Cortex of kidney (tissue), 1 donor: ENCODE data around the gene POU2F3.

Source experiments
- DNase-seq: peaks from one replicate; lab custom pipeline; 2025; lab: John Stamatoyannopoulos, UW

Gene POU2F3

GRCh38 chr11:120210626-120211521 is 29.1 kb upstream of the POU2F3 start, which contains the start of gene OAF:
Gene OAF, plus strand, starts transcription at chr11:120211032. Its CDS starts 248 bp downstream, at chr11:120211280.
- DNase-seq: peak; percentile 19

DNA sequence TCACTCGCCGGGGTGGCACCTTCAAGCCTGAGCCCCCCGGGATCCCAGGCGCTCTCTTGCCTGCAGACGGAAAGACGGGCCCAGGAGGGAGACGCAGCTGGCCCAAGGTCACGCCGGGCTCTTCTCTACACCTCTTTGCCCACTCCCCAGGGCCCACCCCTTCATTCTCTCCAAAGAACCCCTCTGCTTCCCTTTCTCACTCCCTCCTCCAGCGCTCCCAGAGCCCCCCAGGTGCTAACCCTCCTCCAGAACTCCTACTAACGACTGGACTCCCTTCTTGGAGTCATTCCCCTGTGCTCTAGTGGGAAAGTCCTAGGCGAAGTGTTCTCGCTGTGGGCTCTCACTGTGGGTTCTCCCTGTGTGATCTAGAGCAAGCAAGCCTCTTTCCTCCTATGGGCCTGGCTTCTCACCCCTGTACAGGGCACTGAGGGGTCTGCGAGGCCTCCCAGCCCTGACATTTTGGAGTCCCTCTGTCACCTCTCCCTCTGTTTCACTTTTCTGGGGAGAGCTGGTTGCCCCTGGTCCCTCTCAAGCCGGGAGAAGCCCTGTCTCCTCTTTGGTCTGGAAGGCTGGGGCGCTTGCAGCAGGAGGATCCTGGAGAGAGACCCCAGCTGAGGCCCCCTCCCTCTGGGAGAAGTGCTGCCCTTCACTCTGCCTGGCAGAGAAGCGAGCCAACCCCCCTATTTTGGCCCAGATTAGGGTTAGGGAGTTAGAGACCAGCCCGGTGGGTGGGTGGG is 28.2 kb upstream of the POU2F3 start:
- DNase-seq: no peak

GRCh38 chr11:120212259-120212878 is 27.6 kb upstream of the POU2F3 start:
- DNase-seq: no peak

GRCh38 chr11:120212926-120213325 is 27.0 kb upstream of the POU2F3 start:
- no peak for DNase-seq

- DNase-seq: no peak
Measured at GRCh38 chr11:120214581-120214980, 25.4 kb upstream of the POU2F3 start.

DNA sequence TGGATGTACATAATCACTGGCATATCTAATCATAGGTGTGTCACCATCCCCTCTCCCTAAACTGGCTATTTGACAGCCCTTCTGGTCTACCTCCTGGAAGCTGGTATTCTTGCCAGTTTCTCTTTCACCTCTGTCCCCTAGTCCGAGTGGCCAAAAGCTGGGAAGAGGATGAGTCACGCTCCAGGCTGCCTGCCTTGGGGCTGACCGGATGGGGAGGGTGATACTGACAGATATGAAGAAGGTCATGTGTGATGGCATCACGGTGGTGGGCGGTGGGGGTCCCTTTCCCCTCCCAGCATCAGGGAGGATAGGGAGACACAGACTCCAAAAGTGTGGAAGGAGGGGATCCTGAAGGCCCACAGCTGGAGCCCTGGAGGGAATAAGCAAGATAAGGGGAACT is 24.3 kb upstream of the POU2F3 start:
- DNase-seq: no peak

DNA sequence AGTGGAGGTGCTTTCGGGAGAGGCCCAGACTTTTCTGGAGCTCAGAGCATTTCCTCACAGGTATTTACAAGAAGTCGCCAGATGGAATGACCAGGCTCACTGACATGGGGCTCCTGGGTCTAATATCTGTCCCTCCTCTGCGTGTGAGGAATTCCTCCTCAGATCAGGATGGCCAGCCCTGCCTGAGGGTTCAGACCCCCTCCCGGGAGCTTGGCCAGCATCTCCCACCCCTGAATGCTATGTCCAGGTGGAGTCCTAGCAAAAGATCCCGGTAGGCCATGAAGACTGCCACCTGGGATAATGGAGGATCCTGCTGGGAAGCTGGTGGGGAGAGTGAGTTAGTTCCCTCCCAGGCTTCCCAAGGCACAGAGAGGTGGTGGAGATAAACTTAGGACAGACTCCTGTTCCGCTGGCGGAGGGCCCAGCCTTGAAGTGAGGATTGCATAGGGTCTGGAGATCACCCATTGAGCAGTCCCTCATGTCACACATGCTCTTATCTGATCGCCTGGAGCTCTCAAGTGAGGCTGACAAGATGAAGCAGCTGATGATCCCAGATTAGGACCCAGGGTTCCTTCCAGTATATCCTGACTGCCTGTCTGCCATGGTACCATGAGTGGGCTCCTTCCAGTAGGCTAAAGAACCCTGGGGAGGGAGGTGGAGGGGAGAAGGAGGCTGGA is 23.4 kb upstream of the POU2F3 start:
- no peak for DNase-seq

- DNase-seq: no peak
Measured at GRCh38 chr11:120217526-120217925, 22.4 kb upstream of the POU2F3 start.

- no peak for DNase-seq
Measured at GRCh38 chr11:120217941-120218694, 21.8 kb upstream of the POU2F3 start.

DNA sequence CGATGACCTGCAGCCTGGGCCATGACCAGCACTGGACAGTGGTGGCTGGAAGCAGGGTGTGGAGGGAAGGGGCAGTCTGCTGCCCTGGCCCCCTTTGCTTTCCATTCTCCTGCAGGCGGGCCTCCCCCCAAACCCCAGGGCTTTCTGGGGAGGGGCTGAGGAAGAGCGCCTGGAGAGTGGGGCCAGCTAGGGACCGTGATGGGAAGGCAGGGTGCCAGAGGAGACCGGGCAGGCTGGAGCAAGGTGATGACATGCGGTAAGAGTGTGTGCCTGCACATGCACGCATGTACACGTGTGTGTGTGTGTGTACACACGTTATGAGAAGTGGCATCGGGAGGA is 21.3 kb upstream of the POU2F3 start:
- no peak for DNase-seq

DNA sequence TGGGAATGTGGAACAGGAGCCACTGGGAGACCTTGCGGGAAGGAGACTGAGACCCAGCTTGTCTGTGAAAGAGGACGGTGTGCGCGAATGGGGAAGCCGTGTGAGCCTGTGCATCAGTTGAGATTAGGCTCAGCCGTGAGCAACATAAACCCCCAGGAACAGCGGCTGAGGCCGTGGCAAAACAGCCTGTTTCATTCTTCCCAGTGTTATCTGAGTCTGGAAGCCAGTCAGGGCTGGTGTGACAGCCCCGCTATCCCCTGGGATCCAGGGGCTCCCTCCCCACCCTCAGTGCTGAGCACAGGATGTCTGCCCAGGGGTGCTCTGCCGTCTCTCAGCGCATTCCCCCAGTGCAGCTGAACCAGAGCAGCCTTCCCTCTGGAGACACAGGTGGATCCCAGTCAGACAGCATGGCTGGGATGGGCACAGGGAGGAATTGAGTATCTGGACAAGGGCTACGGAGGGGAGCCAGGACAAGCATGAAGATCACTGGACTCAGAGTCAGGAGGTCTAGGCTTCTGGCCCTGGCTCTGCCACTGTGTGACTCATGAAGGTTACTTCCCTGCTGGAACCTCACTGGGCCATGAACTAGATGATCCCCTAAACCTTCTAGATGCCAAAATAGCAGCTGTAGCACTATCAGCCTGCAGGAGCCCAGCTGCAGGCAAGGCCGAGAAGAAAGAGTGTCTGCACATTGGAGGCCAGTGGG is 20.6 kb upstream of the POU2F3 start:
- no peak for DNase-seq

- DNase-seq: no peak
Measured at GRCh38 chr11:120219938-120220746, 19.8 kb upstream of the POU2F3 start.

DNA sequence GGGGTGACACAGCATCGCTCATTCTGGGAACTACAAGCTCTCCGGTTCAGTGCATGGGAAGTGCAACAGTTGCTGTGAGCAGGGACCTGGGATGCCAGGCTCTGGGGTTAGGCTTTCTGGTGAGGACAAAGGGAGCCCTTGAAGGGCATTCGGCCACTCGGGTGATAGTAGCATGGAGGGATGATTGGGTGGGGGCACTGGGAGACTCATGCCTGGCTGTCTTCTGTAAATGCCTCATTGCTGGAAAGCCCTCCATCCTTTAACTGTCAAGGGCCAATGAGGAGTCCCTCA is 19.2 kb upstream of the POU2F3 start:
- no peak for DNase-seq

DNA sequence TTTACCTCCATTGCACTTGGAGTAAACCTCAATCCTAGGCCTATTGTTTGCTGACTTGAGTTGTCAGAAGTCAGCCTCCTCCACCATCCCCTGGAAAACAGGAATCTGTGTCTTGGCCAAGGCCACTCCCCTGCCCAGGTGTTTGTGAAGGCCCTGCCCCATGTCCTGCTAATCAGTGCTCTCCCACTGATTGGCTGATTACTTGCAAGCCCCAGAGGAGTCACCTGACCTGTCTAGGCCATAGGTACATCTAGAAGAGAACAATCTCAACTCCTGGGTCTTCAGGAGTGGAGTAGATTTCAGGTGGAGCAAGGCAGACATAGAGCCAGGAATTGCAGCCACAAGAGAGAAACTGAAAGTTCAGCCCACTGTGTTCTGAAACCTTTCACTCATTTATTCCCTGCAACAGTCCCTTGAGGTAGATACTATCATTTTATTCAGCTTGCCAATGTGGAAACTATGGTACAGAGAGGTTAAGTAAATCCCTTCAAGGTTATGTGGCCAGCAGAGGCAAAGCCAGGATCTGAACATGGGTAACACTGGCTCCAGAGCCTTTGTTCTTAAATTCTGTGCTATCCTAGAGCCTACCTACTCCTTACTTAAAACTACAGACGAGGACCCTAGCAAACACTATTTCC is 18.7 kb upstream of the POU2F3 start:
- DNase-seq: no peak

DNA sequence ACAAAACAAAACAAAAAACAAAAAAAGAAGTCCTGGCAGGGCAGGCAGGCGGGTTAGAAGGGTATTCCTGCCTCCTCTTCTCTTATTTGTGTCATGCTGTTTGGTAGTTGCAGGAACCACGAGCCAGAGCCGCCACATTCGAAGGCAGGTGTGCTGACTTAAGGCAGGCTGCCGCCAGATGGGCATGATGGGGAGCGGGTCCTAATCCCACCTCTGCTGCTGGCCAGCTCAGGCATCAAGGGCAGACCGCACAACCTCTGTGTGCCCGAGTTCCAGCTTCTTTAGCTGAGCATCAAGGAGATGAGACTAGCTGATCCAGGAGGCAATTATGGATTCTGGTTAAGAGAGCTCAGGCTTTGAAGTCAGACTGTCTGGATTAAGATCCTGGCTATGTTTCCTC is 17.0 kb upstream of the POU2F3 start:
- no peak for DNase-seq

DNA sequence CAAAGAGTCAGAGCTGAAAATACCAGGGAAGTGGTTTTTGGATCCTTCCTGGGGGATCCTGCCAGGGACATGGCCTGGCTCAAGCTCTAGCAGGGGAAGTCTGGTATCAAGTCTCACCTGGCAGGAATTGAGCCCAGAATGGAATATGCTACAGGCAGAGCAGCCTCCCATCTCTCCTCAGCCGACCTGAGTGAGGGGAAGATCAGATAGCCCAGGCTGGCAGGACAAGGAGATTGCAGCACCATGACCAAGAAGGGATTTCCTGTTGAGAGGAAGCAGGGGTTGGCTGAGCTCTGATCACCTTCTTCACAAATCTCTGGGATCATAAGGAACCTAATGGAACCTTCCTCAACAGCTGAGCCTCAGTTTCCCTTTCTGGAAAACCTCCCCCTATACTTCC is 16.1 kb upstream of the POU2F3 start:
- DNase-seq: no peak

GRCh38 chr11:120224361-120224760 is 15.6 kb upstream of the POU2F3 start:
- no peak for DNase-seq

DNA sequence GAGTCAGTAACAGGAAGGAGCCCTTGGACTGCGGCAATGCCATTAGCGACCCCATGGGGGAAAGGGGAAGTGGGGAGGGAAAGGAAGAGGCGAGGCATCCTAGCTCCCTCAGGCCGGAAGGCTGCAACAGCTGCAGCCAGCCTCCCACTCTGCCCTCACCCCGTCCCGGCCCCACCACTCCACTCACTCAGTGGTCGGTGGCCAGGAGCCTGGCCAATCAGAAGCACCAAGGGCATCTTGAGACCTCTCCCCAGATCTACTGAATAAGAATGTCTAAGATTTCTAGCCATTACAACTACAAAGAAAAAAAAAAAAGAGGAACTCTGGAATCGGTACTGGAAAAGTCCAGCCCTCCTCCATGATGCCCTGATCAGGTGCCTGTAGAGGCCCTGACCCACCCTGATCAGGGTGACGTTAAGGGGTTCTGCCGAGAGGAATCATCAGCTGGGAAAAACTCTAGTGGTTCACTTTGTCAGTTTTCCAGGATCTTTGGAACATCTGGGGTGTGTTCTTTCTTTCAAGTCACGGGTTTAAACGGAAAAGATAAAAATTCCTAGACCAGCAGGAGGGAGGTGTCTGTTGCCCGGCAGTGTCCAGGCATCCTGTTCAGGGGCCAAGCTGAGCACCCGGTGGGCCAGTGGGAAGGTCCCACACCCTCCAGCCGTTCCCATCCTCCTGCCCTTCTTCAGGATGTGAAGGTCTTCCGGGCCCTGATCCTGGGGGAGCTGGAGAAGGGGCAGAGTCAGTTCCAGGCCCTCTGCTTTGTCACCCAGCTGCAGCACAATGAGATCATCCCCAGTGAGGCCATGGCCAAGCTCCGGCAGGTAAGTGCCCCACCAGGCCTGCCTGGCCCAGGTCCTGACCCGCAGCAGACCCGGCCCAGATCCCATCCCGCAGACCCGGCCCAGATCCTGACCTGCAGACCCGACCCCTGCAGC is 14.7 kb upstream of the POU2F3 start:
- DNase-seq: no peak

- no peak for DNase-seq
Measured at GRCh38 chr11:120226242-120226641, 13.7 kb upstream of the POU2F3 start.
